ENCODE measurements around the gene HADHA. TPM values are rescaled to one million over a fixed set of nuclear protein-coding genes. Genes with fewer than 3 reads are reported as not detected.

Gene HADHA
- total RNA-seq, 1 donor from 2014 or later = 118 TPM

DNA sequence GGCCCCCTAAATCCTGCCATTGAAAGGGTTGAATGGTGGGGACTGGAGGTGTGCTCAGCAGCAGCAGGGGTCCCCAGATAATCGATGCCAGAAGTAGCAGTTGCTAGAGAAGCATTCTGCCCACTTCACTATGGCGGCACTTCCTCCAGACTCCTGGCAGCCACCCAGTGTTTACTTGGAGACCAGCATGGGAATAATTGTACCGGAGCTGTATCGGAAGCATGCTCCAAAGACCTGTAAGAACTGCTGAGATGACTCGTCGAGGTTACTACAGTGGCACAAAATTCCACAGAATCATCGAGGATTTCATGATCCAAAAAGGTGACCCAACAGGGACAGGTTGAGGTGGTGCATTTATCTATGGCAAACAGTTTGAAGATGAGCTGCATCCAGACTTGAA lies 82.5 kb downstream of the HADHA start:
- no peak for ATAC-seq
- Histone ChIP-seq H3K9me3 (no peaks in the 10 kb centered on the region), H3K36me3 (no peaks in the 10 kb centered on the region), H3K4me1 (no peaks in the 10 kb centered on the region), H3K4me3 (no peak overlapping the region), H3K27me3 (no peaks in the 10 kb centered on the region), H3K27ac (no peak overlapping the region)
- peak; percentile 26 for DNase-seq
- TF ChIP-seq, protein P1, sequence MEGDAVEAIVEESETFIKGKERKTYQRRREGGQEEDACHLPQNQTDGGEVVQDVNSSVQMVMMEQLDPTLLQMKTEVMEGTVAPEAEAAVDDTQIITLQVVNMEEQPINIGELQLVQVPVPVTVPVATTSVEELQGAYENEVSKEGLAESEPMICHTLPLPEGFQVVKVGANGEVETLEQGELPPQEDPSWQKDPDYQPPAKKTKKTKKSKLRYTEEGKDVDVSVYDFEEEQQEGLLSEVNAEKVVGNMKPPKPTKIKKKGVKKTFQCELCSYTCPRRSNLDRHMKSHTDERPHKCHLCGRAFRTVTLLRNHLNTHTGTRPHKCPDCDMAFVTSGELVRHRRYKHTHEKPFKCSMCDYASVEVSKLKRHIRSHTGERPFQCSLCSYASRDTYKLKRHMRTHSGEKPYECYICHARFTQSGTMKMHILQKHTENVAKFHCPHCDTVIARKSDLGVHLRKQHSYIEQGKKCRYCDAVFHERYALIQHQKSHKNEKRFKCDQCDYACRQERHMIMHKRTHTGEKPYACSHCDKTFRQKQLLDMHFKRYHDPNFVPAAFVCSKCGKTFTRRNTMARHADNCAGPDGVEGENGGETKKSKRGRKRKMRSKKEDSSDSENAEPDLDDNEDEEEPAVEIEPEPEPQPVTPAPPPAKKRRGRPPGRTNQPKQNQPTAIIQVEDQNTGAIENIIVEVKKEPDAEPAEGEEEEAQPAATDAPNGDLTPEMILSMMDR (IDR thresholded peaks at IDR 0.05) = no peak
- intact Hi-C loops (cut with DNase I) = no loop called here

DNA sequence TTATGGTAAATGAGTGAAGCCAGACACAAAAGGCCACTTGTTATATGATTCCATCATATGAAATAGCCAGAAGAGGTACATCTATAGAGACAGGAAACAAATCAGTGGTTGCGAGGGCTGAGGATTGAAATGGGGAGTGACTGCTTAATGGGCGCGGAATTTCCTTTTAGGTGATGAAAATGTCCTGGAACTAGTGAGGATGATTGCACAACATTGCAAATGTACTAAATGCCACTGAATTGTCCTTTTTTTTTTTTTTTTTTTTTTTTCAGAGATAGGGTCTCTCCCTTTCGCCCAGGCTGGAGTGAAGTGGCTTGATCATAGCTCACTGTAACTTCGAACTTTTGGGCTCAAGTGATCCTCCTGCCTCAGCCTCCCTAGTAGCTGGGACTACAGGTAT lies 86.9 kb downstream of the HADHA start:
- Histone ChIP-seq H3K27me3 (no peaks in the 10 kb centered on the region), H3K36me3 (no peaks in the 10 kb centered on the region), H3K4me3 (no peak overlapping the region), H3K9me3 (no peaks in the 10 kb centered on the region), H3K27ac (no peak overlapping the region), H3K4me1 (no peaks in the 10 kb centered on the region)
- ATAC-seq = no peak
- intact Hi-C loops (cut with DNase I) = no loop called here
- TF ChIP-seq, protein P1 (IDR thresholded peaks at IDR 0.05) = no peak
- no peak for DNase-seq

DNA sequence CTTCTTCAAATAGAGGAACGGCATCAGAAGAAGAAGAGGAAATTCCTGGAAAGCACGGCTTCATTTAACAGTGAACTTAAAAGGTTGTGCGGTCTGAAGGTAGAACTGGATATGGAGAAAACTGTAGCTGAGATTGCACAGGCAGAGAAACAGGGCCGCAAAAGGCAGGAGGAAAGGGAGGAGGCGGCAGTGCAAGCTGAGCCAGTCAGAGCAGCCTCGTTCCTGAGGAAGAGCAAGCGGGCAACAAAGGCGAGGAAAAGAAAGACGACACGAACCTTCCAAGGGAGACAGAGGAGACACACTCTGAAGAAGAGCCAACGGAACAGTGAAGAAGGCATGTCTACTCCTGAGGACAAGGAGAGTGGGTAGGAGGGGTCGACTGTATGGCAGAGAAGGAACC lies 94.2 kb downstream of the HADHA start:
- TF ChIP-seq, protein P1 (IDR thresholded peaks at IDR 0.05) = no peak
- no peak overlapping the region for H3K27ac ChIP-seq

DNA sequence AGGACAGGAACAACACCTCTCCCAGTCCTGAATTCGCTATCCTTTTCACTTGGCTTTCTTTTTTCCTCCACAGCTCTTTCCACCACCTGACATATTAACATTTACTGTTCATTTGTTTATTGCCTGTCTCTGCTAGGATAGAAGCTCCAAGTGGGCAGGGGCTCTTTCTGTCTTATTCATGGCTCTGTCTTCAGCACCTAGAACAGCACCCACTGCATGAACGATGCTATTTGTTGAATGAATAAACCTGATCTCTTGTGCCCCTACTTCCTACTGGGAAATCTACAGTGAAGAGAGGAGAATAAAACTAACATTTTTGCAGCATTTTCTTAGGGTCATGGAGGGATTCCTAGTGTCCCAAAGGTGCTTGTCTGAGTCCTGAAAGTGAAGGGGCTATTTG lies 95.9 kb downstream of the HADHA start:
- Histone ChIP-seq H3K4me1 (peaks cover 6% of the 10 kb centered on the region), H3K9me3 (no peaks in the 10 kb centered on the region), H3K27ac (no peak overlapping the region), H3K27me3 (no peaks in the 10 kb centered on the region), H3K4me3 (no peak overlapping the region), H3K36me3 (no peaks in the 10 kb centered on the region)
- TF ChIP-seq, protein P1 (IDR thresholded peaks at IDR 0.05) = no peak
- ATAC-seq (no peak), DNase-seq (no peak)
- intact Hi-C loops (cut with DNase I) = loop anchor here (10.0 kb wide), 1 partner anchor 194 kb away; no protein-coding TSS in a partner anchor

More for the DNA sequence above, 94.2 kb downstream of the HADHA start:
- Histone ChIP-seq H3K27me3 (no peaks in the 10 kb centered on the region), H3K36me3 (no peaks in the 10 kb centered on the region), H3K9me3 (no peaks in the 10 kb centered on the region), H3K4me1 (no peaks in the 10 kb centered on the region), H3K4me3 (no peak overlapping the region)
- intact Hi-C loops (cut with DNase I) = no loop called here
- ATAC-seq = no peak
- no peak for DNase-seq

DNA sequence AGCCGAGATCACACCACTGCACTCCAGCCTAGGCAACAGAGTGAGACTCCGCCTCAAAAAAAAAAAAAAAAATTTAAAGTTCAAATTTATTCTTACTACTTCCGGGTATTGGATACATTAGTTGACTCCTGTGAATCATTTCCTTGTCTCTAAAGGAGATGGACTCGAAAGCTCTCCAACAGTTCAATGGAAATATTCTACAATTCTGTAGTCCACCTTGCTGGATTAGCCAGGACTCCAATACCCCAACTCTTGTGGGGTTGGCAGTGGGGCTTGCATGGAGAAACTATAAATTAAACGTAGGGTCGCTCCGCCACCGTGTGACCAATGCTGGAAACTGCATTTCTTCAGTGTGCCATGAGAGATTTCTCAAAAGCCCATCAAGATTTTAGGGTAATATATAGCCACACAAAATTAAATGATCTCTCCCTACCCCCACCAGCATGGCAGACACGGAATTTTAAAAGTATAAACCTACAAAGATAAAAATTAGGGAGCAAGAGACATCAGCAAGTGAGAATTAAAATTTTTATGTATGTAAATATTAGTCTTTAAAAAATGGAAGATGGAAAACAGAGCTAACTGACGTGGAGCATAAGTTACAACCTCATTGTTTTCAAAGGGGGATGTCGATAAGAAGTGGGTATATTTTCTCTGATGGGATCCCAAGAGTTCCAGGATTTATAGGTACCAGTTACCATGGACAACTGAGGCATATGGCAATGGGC lies 99.3 kb downstream of the HADHA start:
- no peaks in the 10 kb centered on the region for H3K9me3 ChIP-seq
- TF ChIP-seq, protein P1 (IDR thresholded peaks at IDR 0.05) = peak; percentile 76
- peak; percentile 70 for DNase-seq
- ATAC-seq = peak; percentile 88
- H3K4me3 ChIP-seq = no peak overlapping the region
- H3K36me3 ChIP-seq = no peaks in the 10 kb centered on the region
- peaks cover 6% of the 10 kb centered on the region for H3K4me1 ChIP-seq
- intact Hi-C loops (cut with DNase I) = loop anchor here (5.0 to 10.0 kb wide), 2 partner anchors 153 to 190 kb away; no protein-coding TSS in a partner anchor
- H3K27ac ChIP-seq = no peak overlapping the region
- H3K27me3 ChIP-seq = no peaks in the 10 kb centered on the region

Measured in upper lobe of right lung (tissue), 1 donor.